ENCODE results near the gene SCN4B.

The SCN4B gene

GRCh38 chr11:118170882-118171268, 18.3 kb upstream of the SCN4B start:
- TF ChIP-seq CTCF (conservative IDR thresholded peaks at IDR 0.05): no peak
- H3K27ac ChIP-seq: no peak overlapping the region

- no peak overlapping the region for H3K27ac ChIP-seq
- TF ChIP-seq CTCF (conservative IDR thresholded peaks at IDR 0.05): no peak
These were observed 17.6 kb upstream of the SCN4B start for GRCh38 chr11:118170231-118170630.

GRCh38 chr11:118169300-118170140, 16.9 kb upstream of the SCN4B start:
- H3K27ac ChIP-seq: no peak overlapping the region

GRCh38 chr11:118168751-118169150, 16.1 kb upstream of the SCN4B start:
- no peak for TF ChIP-seq CTCF (conservative IDR thresholded peaks at IDR 0.05)
- no peak overlapping the region for H3K27ac ChIP-seq

More at GRCh38 chr11:118169300-118170140, 16.9 kb upstream of the SCN4B start:
- no peak for TF ChIP-seq CTCF (conservative IDR thresholded peaks at IDR 0.05)

- TF ChIP-seq CTCF (conservative IDR thresholded peaks at IDR 0.05): no peak
- no peak overlapping the region for H3K27ac ChIP-seq
These were observed 15.7 kb upstream of the SCN4B start for GRCh38 chr11:118168316-118168715.

- no peak overlapping the region for H3K27ac ChIP-seq
- no peak for TF ChIP-seq CTCF (conservative IDR thresholded peaks at IDR 0.05)
These were observed 15.3 kb upstream of the SCN4B start for GRCh38 chr11:118167906-118168305.

GRCh38 chr11:118167253-118167652, 14.6 kb upstream of the SCN4B start:
- no peak overlapping the region for H3K27ac ChIP-seq
- no peak for TF ChIP-seq CTCF (conservative IDR thresholded peaks at IDR 0.05)
